OCI-LY1 (cell line): ENCODE results near the gene SLBP.
A peak's percentile ranks its signal among the peaks of the same experiment; 100 is the strongest.

ENCODE experiments used
- H2AFZ ChIP-seq: fragments of 200-600 bp; sonication (generic), shearing (Covaris generic); 2 replicates; pipeline ENCODE4 v1.6.0; 2014; ENCODE audit warnings: antibody characterized with exemption, mild to moderate bottlenecking, low read length
- H3F3A ChIP-seq: fragments of 200-600 bp; sonication (generic), shearing (Covaris generic); 2 replicates; pipeline ENCODE4 v1.6.0; 2014; ENCODE audit warnings: mild to moderate bottlenecking, antibody characterized with exemption, low read length, moderate library complexity; ENCODE audit not compliant: insufficient read depth
- H3K27ac ChIP-seq: fragments of 200-600 bp; sonication (generic); 2 replicates; pipeline ENCODE4 v1.5.1; 2014; ENCODE audit warnings: low read length, mixed run types, mild to moderate bottlenecking, low read depth; ENCODE audit not compliant: poor library complexity, severe bottlenecking
- H3K27me3 ChIP-seq: fragments of 200-600 bp; sonication (generic); 2 replicates; pipeline ENCODE4 v1.6.0; 2014; ENCODE audit warnings: antibody characterized with exemption, mild to moderate bottlenecking, low read length, moderate library complexity; ENCODE audit not compliant: insufficient read depth
- H3K36me3 ChIP-seq: fragments of 200-600 bp; sonication (generic); 2 replicates; pipeline ENCODE4 v1.6.1; 2014; ENCODE audit warnings: mild to moderate bottlenecking, antibody characterized with exemption, low read length, moderate library complexity, mixed read lengths; ENCODE audit not compliant: insufficient read depth
- H3K4me1 ChIP-seq: fragments of 200-600 bp; sonication (generic); 2 replicates; pipeline ENCODE4 v1.5.1; 2014; ENCODE audit warnings: mild to moderate bottlenecking, low read length, moderate library complexity; ENCODE audit not compliant: insufficient read depth, severe bottlenecking
- H3K4me2 ChIP-seq: fragments of 200-600 bp; sonication (generic), shearing (Covaris generic); 2 replicates; pipeline ENCODE4 v1.6.1; 2014; ENCODE audit warnings: low read length
- H3K4me3 ChIP-seq: fragments of 200-600 bp; sonication (generic); 2 replicates; pipeline ENCODE4 v1.5.1; 2014; ENCODE audit warnings: low read length, low read depth, mild to moderate bottlenecking, mixed read lengths; ENCODE audit not compliant: poor library complexity, severe bottlenecking
- H3K79me2 ChIP-seq: fragments of 200-600 bp; shearing (Covaris generic); 2 replicates; pipeline ENCODE4 v1.6.1; 2016; ENCODE audit warnings: mixed run types, low read length, mixed read lengths; ENCODE audit not compliant: insufficient read depth
- H3K9ac ChIP-seq: fragments of 200-600 bp; sonication (generic), shearing (Covaris generic); 2 replicates; pipeline ENCODE4 v1.6.1; 2014; ENCODE audit warnings: mild to moderate bottlenecking, low read length, mixed read lengths
- H3K9me2 ChIP-seq: fragments of 200-600 bp; sonication (generic), shearing (Covaris generic); 2 replicates; pipeline ENCODE4 v1.6.1; 2014; ENCODE audit warnings: low read depth, mild to moderate bottlenecking, low read length, mixed read lengths
- H3K9me3 ChIP-seq: fragments of 200-600 bp; shearing (Covaris generic); 2 replicates; pipeline ENCODE4 v1.6.1; 2014; ENCODE audit warnings: low read length, mixed read lengths
- H4K20me1 ChIP-seq: fragments of 200-600 bp; sonication (generic), shearing (Covaris generic); 2 replicates; pipeline ENCODE4 v1.6.0; 2016; ENCODE audit warnings: mild to moderate bottlenecking, low read length; ENCODE audit not compliant: insufficient read depth
- EZH2 ChIP-seq: fragments of 200-600 bp; sonication (generic), shearing (Covaris generic); IDR thresholded peaks from 2 replicates; pipeline ENCODE4 v1.8.0; 2017; ENCODE audit warnings: borderline replicate concordance, mixed run types, mild to moderate bottlenecking, antibody characterized with exemption, low read length, moderate library complexity, mixed read lengths
- TF ChIP-seq, protein P1 (sequence below): fragments of 200-600 bp; sonication (generic), shearing (Covaris generic); IDR thresholded peaks from 2 replicates; pipeline ENCODE4 v1.5.1; 2017; ENCODE audit warnings: mild to moderate bottlenecking, antibody characterized with exemption, low read length, moderate library complexity, mixed read lengths

Gene SLBP

DNA sequence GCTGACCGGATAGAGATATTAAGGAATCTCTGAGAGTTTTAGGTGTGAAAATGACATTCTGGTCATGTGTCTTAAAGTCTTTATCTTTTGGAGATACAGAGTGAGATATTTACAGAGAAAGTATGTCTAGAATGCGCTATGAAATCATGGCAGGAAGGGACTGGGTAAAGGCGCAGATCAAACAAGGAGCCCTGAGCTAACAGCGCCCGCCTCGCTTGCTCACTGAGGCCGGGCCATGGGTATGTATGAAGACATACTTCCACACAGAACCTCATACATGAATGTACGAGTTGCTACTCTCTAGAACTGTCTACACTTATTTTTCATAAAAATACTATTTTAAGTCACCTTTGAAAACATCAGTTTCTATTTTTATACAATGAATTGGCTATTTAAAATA, 48.0 kb downstream of the SLBP start:
- Histone ChIP-seq H3K4me1 (peaks cover 7% of the 10 kb centered on the region), H3K36me3 (no peaks in the 10 kb centered on the region), H3K4me3 (no peak overlapping the region), H3K79me2 (no peaks in the 10 kb centered on the region), H3K27me3 (no peaks in the 10 kb centered on the region), H3K9me2 (no peaks in the 10 kb centered on the region), H3K4me2 (no peak overlapping the region), H3K27ac (no peak overlapping the region), H3F3A (no peaks in the 10 kb centered on the region), H3K9ac (no peak overlapping the region), H4K20me1 (no peaks in the 10 kb centered on the region), H2AFZ (no peak overlapping the region), H3K9me3 (no peaks in the 10 kb centered on the region)
- no peak for TF ChIP-seq EZH2
- TF ChIP-seq, protein P1, sequence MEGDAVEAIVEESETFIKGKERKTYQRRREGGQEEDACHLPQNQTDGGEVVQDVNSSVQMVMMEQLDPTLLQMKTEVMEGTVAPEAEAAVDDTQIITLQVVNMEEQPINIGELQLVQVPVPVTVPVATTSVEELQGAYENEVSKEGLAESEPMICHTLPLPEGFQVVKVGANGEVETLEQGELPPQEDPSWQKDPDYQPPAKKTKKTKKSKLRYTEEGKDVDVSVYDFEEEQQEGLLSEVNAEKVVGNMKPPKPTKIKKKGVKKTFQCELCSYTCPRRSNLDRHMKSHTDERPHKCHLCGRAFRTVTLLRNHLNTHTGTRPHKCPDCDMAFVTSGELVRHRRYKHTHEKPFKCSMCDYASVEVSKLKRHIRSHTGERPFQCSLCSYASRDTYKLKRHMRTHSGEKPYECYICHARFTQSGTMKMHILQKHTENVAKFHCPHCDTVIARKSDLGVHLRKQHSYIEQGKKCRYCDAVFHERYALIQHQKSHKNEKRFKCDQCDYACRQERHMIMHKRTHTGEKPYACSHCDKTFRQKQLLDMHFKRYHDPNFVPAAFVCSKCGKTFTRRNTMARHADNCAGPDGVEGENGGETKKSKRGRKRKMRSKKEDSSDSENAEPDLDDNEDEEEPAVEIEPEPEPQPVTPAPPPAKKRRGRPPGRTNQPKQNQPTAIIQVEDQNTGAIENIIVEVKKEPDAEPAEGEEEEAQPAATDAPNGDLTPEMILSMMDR: no peak

DNA sequence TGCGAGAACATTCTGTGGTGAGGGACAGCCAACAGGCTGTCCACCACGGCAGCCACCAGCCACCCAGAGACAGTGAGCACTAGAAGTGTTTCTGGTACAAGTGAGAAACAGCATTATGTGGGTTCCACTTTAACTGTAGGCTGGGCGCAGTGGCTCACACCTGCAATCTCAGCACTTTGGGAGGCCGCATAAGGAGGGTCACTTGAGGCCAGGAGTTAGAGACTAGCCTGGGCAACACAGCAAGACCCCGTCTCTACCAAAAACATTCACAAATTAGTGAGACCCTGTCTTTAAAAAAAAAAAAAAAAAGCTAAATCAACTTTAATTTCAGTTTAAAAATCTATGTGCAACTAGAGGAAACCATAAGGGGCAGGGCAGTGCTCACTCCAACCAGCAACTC, 48.6 kb downstream of the SLBP start:
- no peaks in the 10 kb centered on the region for H3K36me3 ChIP-seq
- no peaks in the 10 kb centered on the region for H3K27me3 ChIP-seq
- no peaks in the 10 kb centered on the region for H3K79me2 ChIP-seq
- H3K4me1 ChIP-seq: peaks cover 7% of the 10 kb centered on the region
- no peak for TF ChIP-seq EZH2
- TF ChIP-seq, protein P1: no peak
- no peak overlapping the region for H3K4me2 ChIP-seq
- H3K9ac ChIP-seq: no peak overlapping the region
- H3K9me2 ChIP-seq: no peaks in the 10 kb centered on the region
- no peak overlapping the region for H3K27ac ChIP-seq
- H2AFZ ChIP-seq: no peak overlapping the region
- no peaks in the 10 kb centered on the region for H3K9me3 ChIP-seq
- no peak overlapping the region for H3K4me3 ChIP-seq
- H4K20me1 ChIP-seq: no peaks in the 10 kb centered on the region
- H3F3A ChIP-seq: no peaks in the 10 kb centered on the region

DNA sequence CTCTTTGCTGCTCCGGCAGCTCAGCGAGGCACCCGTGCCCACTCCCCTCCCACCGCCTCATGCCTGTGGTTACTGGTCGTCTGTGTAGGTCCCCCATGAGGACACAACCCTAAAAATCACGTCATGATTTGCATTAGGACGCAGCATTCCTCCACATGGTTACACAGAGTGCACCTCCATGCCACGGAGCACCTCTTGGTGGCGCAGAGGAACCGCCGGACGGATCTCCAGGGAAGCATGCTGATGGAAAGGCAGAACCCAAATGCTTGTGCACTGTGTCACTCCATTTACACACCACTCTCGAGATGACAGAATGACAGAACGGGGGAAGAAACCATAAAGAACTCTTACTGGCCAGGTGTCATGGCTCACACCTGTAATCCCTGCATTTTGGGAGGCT, 50.4 kb downstream of the SLBP start:
- TF ChIP-seq, protein P1: peak; percentile 36; the same call in 1 of the 2 replicates
- TF ChIP-seq EZH2: no peak
- Histone ChIP-seq H3K36me3 (no peaks in the 10 kb centered on the region), H3K4me2 (no peak overlapping the region; the same call in 1 of the 2 replicates), H3K79me2 (no peaks in the 10 kb centered on the region), H3K27me3 (no peaks in the 10 kb centered on the region), H2AFZ (no peak overlapping the region), H3K9me3 (no peaks in the 10 kb centered on the region), H3K9ac (no peak overlapping the region), H4K20me1 (no peaks in the 10 kb centered on the region), H3F3A (no peaks in the 10 kb centered on the region), H3K4me1 (peaks cover 7% of the 10 kb centered on the region), H3K9me2 (no peaks in the 10 kb centered on the region), H3K4me3 (peak overlapping the region; percentile 18), H3K27ac (no peak overlapping the region)
